GM23338 (cell line): ENCODE data around the gene SCYGR4. TPM values are rescaled to one million over a fixed set of nuclear protein-coding genes. Genes with fewer than 3 reads are reported as not detected.
A peak's percentile ranks its signal among the peaks of the same experiment; 100 is the strongest.

Experiments used
- ATAC-seq: fragments of 200-7000 bp; cut with Tn5 transposase; 3 replicates; pipeline ENCODE4 v1.9.1; 2020
- DNase-seq: peaks from one replicate; pipeline ENCODE4 v3.0.0-alpha.2; 2015; ENCODE audit warnings: low spot score
- H2AFZ ChIP-seq: fragments of 200-600 bp; sonication (generic); 2 replicates; pipeline ENCODE4 v1.8.0; 2016; ENCODE audit warnings: antibody characterized with exemption, mild to moderate bottlenecking, moderate library complexity
- H3F3A ChIP-seq: fragments of 200-600 bp; sonication (generic); replicated peaks from 2 replicates; pipeline ENCODE4 v1.8.0; 2017; ENCODE audit warnings: antibody characterized with exemption, mixed run types, low read depth
- H3K27ac ChIP-seq: fragments of 200-600 bp; sonication (generic); 2 replicates; pipeline ENCODE4 v1.6.1; 2016; ENCODE audit warnings: low read depth
- H3K27me3 ChIP-seq: fragments of 200-600 bp; sonication (generic); 2 replicates; pipeline ENCODE4 v1.8.0; 2016; ENCODE audit warnings: mild to moderate bottlenecking, mixed run types, moderate library complexity; ENCODE audit not compliant: insufficient read depth
- H3K36me3 ChIP-seq: fragments of 200-600 bp; sonication (generic); 2 replicates; pipeline ENCODE4 v1.8.0; 2016; ENCODE audit warnings: mild to moderate bottlenecking; ENCODE audit not compliant: insufficient read depth
- H3K4me1 ChIP-seq: fragments of 200-600 bp; sonication (generic); 2 replicates; pipeline ENCODE4 v1.8.0; 2016; ENCODE audit warnings: mild to moderate bottlenecking, moderate library complexity; ENCODE audit not compliant: insufficient read depth
- H3K4me2 ChIP-seq: fragments of 200-600 bp; sonication (generic); 2 replicates; pipeline ENCODE4 v1.7.1; 2017; ENCODE audit warnings: mixed run types
- H3K4me3 ChIP-seq: fragments of 200-600 bp; sonication (generic); 2 replicates; pipeline ENCODE4 v1.6.1; 2016; ENCODE audit warnings: mixed run types
- H3K79me2 ChIP-seq: fragments of 200-600 bp; sonication (generic); replicated peaks from 2 replicates; pipeline ENCODE4 v1.8.0; 2017; ENCODE audit warnings: mild to moderate bottlenecking; ENCODE audit not compliant: insufficient read depth
- H3K9me2 ChIP-seq: fragments of 200-600 bp; sonication (generic); 2 replicates; pipeline ENCODE4 v1.8.0; 2017; ENCODE audit not compliant: insufficient read depth
- H4K20me1 ChIP-seq: fragments of 200-600 bp; sonication (generic); replicated peaks from 2 replicates; pipeline ENCODE4 v1.8.0; 2017; ENCODE audit warnings: mild to moderate bottlenecking; ENCODE audit not compliant: insufficient read depth
- H3K27ac Mint-ChIP-seq: 2 replicates; pipeline ENCODE4 v1.8.0; 2020; ENCODE audit warnings: inconsistent platforms, mild to moderate bottlenecking, moderate library complexity, mixed read lengths
- H3K27me3 Mint-ChIP-seq: 3 replicates; pipeline ENCODE4 v1.8.0; 2022; ENCODE audit warnings: low read depth, mild to moderate bottlenecking, moderate library complexity, mixed read lengths, inconsistent platforms; ENCODE audit not compliant: insufficient read depth, poor library complexity
- H3K36me3 Mint-ChIP-seq: 3 replicates; pipeline ENCODE4 v1.8.0; 2021; ENCODE audit warnings: low read depth, mild to moderate bottlenecking, inconsistent platforms, moderate library complexity, mixed read lengths
- H3K4me1 Mint-ChIP-seq: 3 replicates; pipeline ENCODE4 v1.8.0; 2020; ENCODE audit warnings: mild to moderate bottlenecking, inconsistent platforms, mixed read lengths
- H3K4me3 Mint-ChIP-seq: 3 replicates; pipeline ENCODE4 v1.8.0; 2021; ENCODE audit warnings: moderate library complexity, mild to moderate bottlenecking, inconsistent platforms, mixed read lengths
- H3K9me3 Mint-ChIP-seq: 3 replicates; pipeline ENCODE4 v1.8.0; 2020; ENCODE audit warnings: moderate library complexity, mild to moderate bottlenecking, inconsistent platforms, mixed read lengths
- CREB1 ChIP-seq: fragments of 250-450 bp; sonication (Bioruptor Pico); IDR thresholded peaks from 2 replicates; pipeline ENCODE4 v1.5.0; 2020; ENCODE audit warnings: low read depth, mild to moderate bottlenecking, moderate library complexity
- CTCF ChIP-seq, 2 experiments: fragments of 200-600 bp in 1 of 2; sonication (generic) in 1 of 2; conservative IDR thresholded peaks; 2 replicates each; pipeline versions ENCODE4 v1.5.1 to v1.6.1; 2016 to 2017; ENCODE audit warnings: antibody characterized with exemption in 2 of 2, low read depth in 2 of 2, mild to moderate bottlenecking in 2 of 2, moderate library complexity in 1 of 2
- EZH2 ChIP-seq: fragments of 200-600 bp; sonication (generic); IDR thresholded peaks from one replicate; pipeline ENCODE4 v1.8.0; 2017; ENCODE audit warnings: antibody characterized with exemption, mild to moderate bottlenecking, low read depth; ENCODE audit not compliant: unreplicated experiment
- EZH2phosphoT487 ChIP-seq: fragments of 200-600 bp; sonication (generic); IDR thresholded peaks from one replicate; pipeline ENCODE4 v1.8.1; 2018; ENCODE audit warnings: antibody characterized with exemption; ENCODE audit not compliant: unreplicated experiment
- JUNB ChIP-seq: IDR thresholded peaks from one replicate; pipeline ENCODE4 v1.6.1; 2016; ENCODE audit warnings: antibody characterized with exemption; ENCODE audit not compliant: unreplicated experiment
- NANOG ChIP-seq: IDR thresholded peaks from 2 replicates; pipeline ENCODE4 v1.6.1; 2016; ENCODE audit warnings: antibody characterized with exemption, borderline replicate concordance
- POLR2AphosphoS5 ChIP-seq: IDR thresholded peaks from 2 replicates; pipeline ENCODE4 v1.6.1; 2016; ENCODE audit warnings: antibody characterized with exemption, low read depth
- REST ChIP-seq: IDR thresholded peaks from one replicate; pipeline ENCODE4 v1.6.1; 2018; ENCODE audit warnings: antibody characterized with exemption; ENCODE audit not compliant: unreplicated experiment
- STAT1 ChIP-seq: IDR thresholded peaks from one replicate; pipeline ENCODE4 v1.6.1; 2016; ENCODE audit warnings: antibody characterized with exemption; ENCODE audit not compliant: unreplicated experiment
- ZNF114 ChIP-seq: fragments of 250-450 bp; sonication (Bioruptor Pico); IDR thresholded peaks from 2 replicates; pipeline ENCODE4 v1.5.0; 2020; ENCODE audit warnings: mild to moderate bottlenecking, moderate library complexity
- ZNF331 ChIP-seq: fragments of 250-450 bp; sonication (Bioruptor Pico); IDR thresholded peaks from 2 replicates; pipeline ENCODE4 v1.5.0; 2020; ENCODE audit warnings: low read depth, mild to moderate bottlenecking, moderate library complexity
- ZNF462 ChIP-seq: fragments of 250-450 bp; sonication (Bioruptor Pico); IDR thresholded peaks from 2 replicates; pipeline ENCODE4 v1.5.0; 2020; ENCODE audit warnings: mild to moderate bottlenecking, moderate library complexity
- polyA plus RNA-seq: library from polyadenylated mRNA; unstranded; fragments of >200 nt; fragmentation: Nextera tagmentation; extraction: Ambion mirVana; gene quantifications from 2 replicates; pipeline ENCODE4 v1.2.1, GENCODE V29; 2016
- total RNA-seq: library from RNA; depleted of rRNA; stranded (reverse); fragments of >200 nt; shearing (Covaris generic); gene quantifications from 2 replicates; pipeline ENCODE4 v1.2.3, GENCODE V29; 2014

The SCYGR4 gene
- total and polyA plus RNA-seq, 2 experiments from 2014 or later: not detected

- TF ChIP-seq REST (no peak), ZNF331 (no peak), JUNB (no peak)
Observed at GRCh38 chr2:227627769-227628168, 10.5 kb downstream of the SCYGR4 start (continued).

- no peaks in the 10 kb centered on the region for H3K9me2 ChIP-seq
- no peaks in the 10 kb centered on the region for H4K20me1 ChIP-seq
- Mint-ChIP-seq H3K4me3 (no peak overlapping the region), H3K27me3 (peaks cover 4% of the 10 kb centered on the region), H3K9me3 (no peaks in the 10 kb centered on the region), H3K4me1 (no peaks in the 10 kb centered on the region), H3K27ac (no peak overlapping the region; the same call in 1 of the 2 replicates), H3K36me3 (no peaks in the 10 kb centered on the region)
- TF ChIP-seq CTCF (conservative IDR thresholded peaks at IDR 0.05; ENCODE audit: low read depth in 2 of 2) (no peak), POLR2AphosphoS5 (no peak), EZH2 (no peak), NANOG (no peak), ZNF331 (no peak), STAT1 (no peak), ZNF462 (CRISPR knock-in tag) (no peak), ZNF114 (CRISPR knock-in tag) (no peak), CREB1 (CRISPR knock-in tag) (no peak), EZH2phosphoT487 (no peak)
- H2AFZ ChIP-seq: peak overlapping the region; percentile 8; the same call in 1 of the 2 replicates
- DNase-seq: no peak
- H3K4me2 ChIP-seq: no peak overlapping the region
- H3F3A ChIP-seq: no peaks in the 10 kb centered on the region
- no peaks in the 10 kb centered on the region for H3K79me2 ChIP-seq
- no peak for ATAC-seq
- H3K27me3 ChIP-seq: no peaks in the 10 kb centered on the region
- no peak overlapping the region for H3K27ac ChIP-seq
- no peaks in the 10 kb centered on the region for H3K4me1 ChIP-seq
- H3K4me3 ChIP-seq: no peak overlapping the region
- no peaks in the 10 kb centered on the region for H3K36me3 ChIP-seq
Observed at GRCh38 chr2:227629435-227629834, 12.1 kb downstream of the SCYGR4 start.
